Embryonic facial prominence (tissue), 1 donor: Measurements from ENCODE around the gene PPP2R5D.
A peak's percentile ranks its signal among the peaks of the same experiment; 100 is the strongest.

Source experiments
- DNase-seq: peaks from one replicate; pipeline ENCODE4 v3.0.0-alpha.2; 2016; ENCODE audit errors: extremely low spot score

PPP2R5D gene

GRCh38 chr6:42963179-42963854 lies 21.1 kb upstream of the PPP2R5D start:
- no peak for DNase-seq

GRCh38 chr6:42963855-42964605 lies 20.3 kb upstream of the PPP2R5D start:
- no peak for DNase-seq

GRCh38 chr6:42966571-42966970 lies 17.8 kb upstream of the PPP2R5D start:
- no peak for DNase-seq

- DNase-seq: no peak
Measured at GRCh38 chr6:42967228-42967627, 17.1 kb upstream of the PPP2R5D start.

- no peak for DNase-seq
Measured at GRCh38 chr6:42968126-42968701, 16.2 kb upstream of the PPP2R5D start.

- no peak for DNase-seq
Measured at GRCh38 chr6:42968783-42969182, 15.6 kb upstream of the PPP2R5D start.

- DNase-seq: no peak
Measured at GRCh38 chr6:42969431-42969830, 14.9 kb upstream of the PPP2R5D start.

GRCh38 chr6:42969934-42970333 lies 14.4 kb upstream of the PPP2R5D start:
- no peak for DNase-seq

GRCh38 chr6:42970871-42971612 lies 13.3 kb upstream of the PPP2R5D start:
- no peak for DNase-seq

GRCh38 chr6:42971746-42972327 lies 12.5 kb upstream of the PPP2R5D start:
- no peak for DNase-seq

- DNase-seq: no peak
Measured at GRCh38 chr6:42973926-42974325, 10.4 kb upstream of the PPP2R5D start.

- DNase-seq: no peak
Measured at GRCh38 chr6:42974919-42975505, 9.4 kb upstream of the PPP2R5D start.

- no peak for DNase-seq
Measured at GRCh38 chr6:42978487-42978838, 5.9 kb upstream of the PPP2R5D start.

GRCh38 chr6:42978839-42979522 lies 5.4 kb upstream of the PPP2R5D start, which contains the start of gene PEX6:
PEX6 (minus strand) TSS chr6:42979181; CDS start chr6:42979150, 31 bp downstream.
- peak; percentile 68 for DNase-seq

- DNase-seq: no peak
Measured at GRCh38 chr6:42979523-42980177, 4.7 kb upstream of the PPP2R5D start.

- no peak for DNase-seq
Measured at GRCh38 chr6:42981836-42982235, 2.5 kb upstream of the PPP2R5D start.

- no peak for DNase-seq
Measured at GRCh38 chr6:42984924-42985475, 630 bp downstream of the PPP2R5D start.

- DNase-seq: no peak
Measured at GRCh38 chr6:42987533-42988451, 3.4 kb downstream of the PPP2R5D start.

GRCh38 chr6:42988486-42989020 lies 4.2 kb downstream of the PPP2R5D start:
- DNase-seq: no peak
